Progenitor cell of endocrine pancreas (in vitro differentiated cells): ENCODE measurements around the gene POR. TPM values are rescaled to one million over a fixed set of nuclear protein-coding genes. Genes with fewer than 3 reads are reported as not detected.

Experiments used
- DNase-seq: peaks from one replicate; pipeline ENCODE4 v3.0.0; 2021; ENCODE audit warnings: low spot score; ENCODE audit not compliant: unreplicated experiment
- H3K27ac Mint-ChIP-seq: 2 replicates; pipeline ENCODE4 v1.8.0; 2021; ENCODE audit warnings: mild to moderate bottlenecking, moderate library complexity, mixed read lengths
- H3K27me3 Mint-ChIP-seq: 2 replicates; pipeline ENCODE4 v1.8.0; 2021; ENCODE audit warnings: mixed read lengths
- H3K36me3 Mint-ChIP-seq: 2 replicates; pipeline ENCODE4 v1.8.0; 2022; ENCODE audit warnings: mixed read lengths; ENCODE audit not compliant: insufficient read depth
- H3K4me1 Mint-ChIP-seq: 2 replicates; pipeline ENCODE4 v1.8.0; 2021; ENCODE audit warnings: low read depth, mixed read lengths
- H3K4me3 Mint-ChIP-seq: 2 replicates; pipeline ENCODE4 v1.8.0; 2021; ENCODE audit warnings: low read depth, mild to moderate bottlenecking, moderate library complexity, mixed read lengths
- H3K9me3 Mint-ChIP-seq: 2 replicates; pipeline ENCODE4 v1.8.0; 2021; ENCODE audit warnings: low read depth, mixed read lengths
- total RNA-seq: library from RNA; stranded (reverse); gene quantifications from 2 replicates; pipeline ENCODE4 v1.2.1, GENCODE V29; 2021
- TF ChIP-seq, protein P1 (sequence below): fragments of 200-600 bp; sonication (generic); IDR thresholded peaks from one replicate; pipeline ENCODE4 v1.5.0; 2021; ENCODE audit warnings: antibody characterized with exemption, mild to moderate bottlenecking; ENCODE audit not compliant: unreplicated experiment

The POR gene
- total RNA-seq, 1 donor from 2014 or later, result 87.2 TPM

DNA sequence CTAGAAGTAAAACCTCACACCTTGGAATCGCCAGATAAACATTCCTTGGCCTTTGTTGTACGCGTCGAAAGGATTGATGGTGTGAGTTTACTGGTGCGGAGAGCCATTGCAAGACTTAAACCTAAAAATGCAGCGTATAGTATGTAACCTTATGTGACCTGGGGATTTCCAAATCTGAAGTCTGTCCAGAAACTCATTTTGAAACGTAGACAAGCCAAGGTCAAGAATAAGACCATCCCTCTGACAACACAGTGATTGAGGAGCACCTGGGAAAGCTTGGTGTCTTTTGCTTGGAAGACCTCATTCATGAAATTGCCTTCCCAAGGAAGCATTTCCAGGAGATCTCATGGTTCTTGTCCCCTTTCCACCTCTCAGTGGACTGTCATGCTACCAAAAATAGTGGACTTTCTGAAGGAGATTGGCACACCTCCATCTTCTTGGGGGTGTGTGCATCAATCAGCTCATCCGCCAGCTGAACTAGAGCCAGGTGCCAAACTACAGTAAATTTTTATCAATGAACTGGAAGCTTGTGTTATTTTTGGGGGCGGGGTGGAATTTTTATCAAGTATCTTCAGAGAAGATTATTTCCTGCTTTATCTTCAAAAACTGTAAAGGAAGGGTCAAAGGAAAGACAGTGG, 8.1 kb downstream of the POR start:
- Mint-ChIP-seq H3K27ac (no peak overlapping the region), H3K36me3 (peaks cover 5% of the 10 kb centered on the region), H3K4me3 (no peak overlapping the region), H3K9me3 (no peaks in the 10 kb centered on the region), H3K4me1 (peaks cover 4% of the 10 kb centered on the region), H3K27me3 (no peaks in the 10 kb centered on the region)
- no peak for DNase-seq
- TF ChIP-seq, protein P1, sequence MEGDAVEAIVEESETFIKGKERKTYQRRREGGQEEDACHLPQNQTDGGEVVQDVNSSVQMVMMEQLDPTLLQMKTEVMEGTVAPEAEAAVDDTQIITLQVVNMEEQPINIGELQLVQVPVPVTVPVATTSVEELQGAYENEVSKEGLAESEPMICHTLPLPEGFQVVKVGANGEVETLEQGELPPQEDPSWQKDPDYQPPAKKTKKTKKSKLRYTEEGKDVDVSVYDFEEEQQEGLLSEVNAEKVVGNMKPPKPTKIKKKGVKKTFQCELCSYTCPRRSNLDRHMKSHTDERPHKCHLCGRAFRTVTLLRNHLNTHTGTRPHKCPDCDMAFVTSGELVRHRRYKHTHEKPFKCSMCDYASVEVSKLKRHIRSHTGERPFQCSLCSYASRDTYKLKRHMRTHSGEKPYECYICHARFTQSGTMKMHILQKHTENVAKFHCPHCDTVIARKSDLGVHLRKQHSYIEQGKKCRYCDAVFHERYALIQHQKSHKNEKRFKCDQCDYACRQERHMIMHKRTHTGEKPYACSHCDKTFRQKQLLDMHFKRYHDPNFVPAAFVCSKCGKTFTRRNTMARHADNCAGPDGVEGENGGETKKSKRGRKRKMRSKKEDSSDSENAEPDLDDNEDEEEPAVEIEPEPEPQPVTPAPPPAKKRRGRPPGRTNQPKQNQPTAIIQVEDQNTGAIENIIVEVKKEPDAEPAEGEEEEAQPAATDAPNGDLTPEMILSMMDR, result no peak

DNA sequence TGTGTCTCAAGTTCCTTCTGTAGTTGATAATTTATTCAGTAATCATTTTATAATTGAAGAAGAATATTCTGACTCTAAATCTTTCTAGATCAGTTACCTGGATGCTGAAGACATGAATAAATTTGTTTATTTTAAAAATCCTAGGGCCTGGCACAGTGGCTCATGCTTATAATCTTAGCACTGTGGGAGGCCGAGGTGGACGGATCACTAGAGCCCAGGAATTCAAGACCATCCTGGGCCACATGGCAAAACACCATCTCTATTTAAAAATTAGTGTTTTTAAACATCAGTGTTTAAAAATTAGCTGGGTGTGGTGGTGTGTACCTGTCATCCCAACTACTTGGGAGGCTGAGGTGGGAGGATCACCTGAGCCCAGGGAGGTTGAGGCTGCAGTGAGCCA, 9.3 kb downstream of the POR start:
- peaks cover 5% of the 10 kb centered on the region for H3K36me3 Mint-ChIP-seq
- H3K9me3 Mint-ChIP-seq, result no peaks in the 10 kb centered on the region
- H3K4me3 Mint-ChIP-seq, result no peak overlapping the region
- TF ChIP-seq, protein P1, result no peak
- no peak overlapping the region for H3K27ac Mint-ChIP-seq
- H3K27me3 Mint-ChIP-seq, result no peaks in the 10 kb centered on the region
- H3K4me1 Mint-ChIP-seq, result peaks cover 4% of the 10 kb centered on the region
- no peak for DNase-seq

DNA sequence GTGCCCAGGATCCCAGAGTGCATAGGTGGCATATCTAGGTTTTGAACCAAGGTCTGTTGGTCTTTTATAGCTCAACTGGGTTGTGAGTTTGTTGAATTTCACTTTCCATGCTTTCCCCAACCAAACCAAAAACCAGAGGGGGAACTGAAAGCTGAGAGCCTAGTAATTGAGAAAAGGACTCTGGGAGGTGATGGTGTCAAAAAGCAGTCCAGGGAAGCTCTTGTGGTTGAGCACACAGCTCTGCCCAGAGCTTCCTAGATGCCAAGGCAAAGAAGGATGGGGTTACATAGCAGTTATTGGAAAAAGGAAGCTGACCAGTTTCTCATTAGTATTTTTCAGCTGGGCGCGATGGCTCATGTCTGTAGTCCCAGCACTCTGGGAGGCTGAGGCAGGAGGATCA, 9.9 kb downstream of the POR start:
- TF ChIP-seq, protein P1, result no peak
- Mint-ChIP-seq H3K4me1 (peaks cover 2% of the 10 kb centered on the region), H3K9me3 (no peaks in the 10 kb centered on the region), H3K27ac (no peak overlapping the region), H3K27me3 (no peaks in the 10 kb centered on the region), H3K36me3 (peaks cover 5% of the 10 kb centered on the region), H3K4me3 (no peak overlapping the region)
- no peak for DNase-seq

DNA sequence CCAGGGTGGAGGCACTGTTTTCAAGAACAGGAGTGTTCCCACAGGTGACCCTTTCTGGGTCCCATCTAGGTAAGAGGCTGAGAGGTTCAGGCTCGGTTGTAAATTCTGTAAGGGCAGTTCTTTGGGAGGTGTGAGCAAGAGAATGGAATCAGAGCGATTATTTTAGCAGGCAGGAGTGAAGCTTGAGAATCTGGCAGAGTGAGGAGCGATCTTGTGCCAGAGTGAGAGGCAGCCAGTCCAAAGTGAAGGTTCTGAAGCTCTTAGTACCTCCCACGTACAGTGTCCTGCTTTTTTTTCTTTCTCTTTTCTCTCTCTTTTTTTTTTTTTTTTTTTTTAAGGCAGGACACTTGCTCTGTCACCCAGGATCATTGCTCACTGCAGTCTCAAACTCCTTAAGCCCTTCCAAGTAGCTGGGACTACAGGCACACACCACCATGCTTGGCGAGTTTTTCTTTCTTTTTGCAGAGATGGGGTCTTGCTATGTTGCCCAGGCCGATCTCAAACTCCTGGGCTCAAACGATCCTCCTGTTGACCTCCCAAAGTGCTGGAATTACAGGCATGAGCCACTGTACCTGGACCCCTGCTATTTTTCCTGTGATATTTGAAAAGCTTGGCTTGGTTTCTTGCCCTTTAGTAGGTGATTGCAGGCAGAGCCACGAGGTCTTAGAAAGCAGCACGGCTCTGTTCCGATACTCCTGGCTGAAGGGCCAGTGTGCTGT, 10.9 kb downstream of the POR start:
- peaks cover 7% of the 10 kb centered on the region for H3K36me3 Mint-ChIP-seq
- peaks cover under 1% of the 10 kb centered on the region for H3K9me3 Mint-ChIP-seq
- H3K27ac Mint-ChIP-seq, result no peak overlapping the region
- H3K4me1 Mint-ChIP-seq, result peaks cover 2% of the 10 kb centered on the region
- H3K27me3 Mint-ChIP-seq, result no peaks in the 10 kb centered on the region
- TF ChIP-seq, protein P1, result no peak
- H3K4me3 Mint-ChIP-seq, result no peak overlapping the region
- DNase-seq, result no peak

DNA sequence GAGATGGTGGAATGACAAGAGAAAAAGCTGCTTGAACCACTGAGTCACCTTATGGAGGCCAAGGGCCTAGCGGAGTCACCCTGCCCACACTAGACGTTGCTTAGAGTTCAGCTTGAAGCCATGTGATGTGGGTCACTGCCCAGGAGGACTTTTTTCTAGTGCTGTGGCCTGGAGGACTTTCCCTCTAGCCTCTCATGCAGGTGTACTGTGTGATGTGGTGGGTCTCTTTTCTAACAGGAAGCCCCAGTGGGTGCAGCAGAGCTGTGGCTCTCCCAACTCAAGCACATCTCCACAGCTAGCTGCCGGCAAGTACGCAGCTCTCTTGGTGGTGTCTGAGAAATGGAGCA, 13.6 kb downstream of the POR start:
- H3K9me3 Mint-ChIP-seq, result peaks cover 3% of the 10 kb centered on the region
- TF ChIP-seq, protein P1, result no peak
- peaks cover 3% of the 10 kb centered on the region for H3K4me1 Mint-ChIP-seq
- no peak overlapping the region for H3K4me3 Mint-ChIP-seq
- H3K27ac Mint-ChIP-seq, result no peak overlapping the region
- no peak for DNase-seq
- H3K36me3 Mint-ChIP-seq, result peaks cover 8% of the 10 kb centered on the region
- no peaks in the 10 kb centered on the region for H3K27me3 Mint-ChIP-seq
